HG03196 (cell line): ENCODE results near the gene AFAP1L1.

Experiments used
- ATAC-seq: cut with Tn5 transposase; IDR thresholded peaks from one replicate; pipeline ENCODE4 v1.9.1; 2021; ENCODE audit not compliant: unreplicated experiment

AFAP1L1 gene

GRCh38 chr5:149271716-149272563 is at the start of gene AFAP1L1:
TSS of gene AFAP1L1 (plus strand) at chr5:149271859. CDS start at chr5:149271969, 110 bp downstream.
- no peak for ATAC-seq

GRCh38 chr5:149223081-149223848 is 48.4 kb upstream of the AFAP1L1 start:
- no peak for ATAC-seq

GRCh38 chr5:149224282-149224681 is 47.4 kb upstream of the AFAP1L1 start:
- no peak for ATAC-seq

GRCh38 chr5:149227168-149227826 is 44.4 kb upstream of the AFAP1L1 start:
- no peak for ATAC-seq

- ATAC-seq, result no peak
Measured at GRCh38 chr5:149228618-149229297, 42.9 kb upstream of the AFAP1L1 start.

GRCh38 chr5:149229298-149229937 is 42.2 kb upstream of the AFAP1L1 start:
- no peak for ATAC-seq

GRCh38 chr5:149235841-149236240 is 35.8 kb upstream of the AFAP1L1 start:
- no peak for ATAC-seq

- no peak for ATAC-seq
Measured at GRCh38 chr5:149237662-149238061, 34.0 kb upstream of the AFAP1L1 start.

DNA sequence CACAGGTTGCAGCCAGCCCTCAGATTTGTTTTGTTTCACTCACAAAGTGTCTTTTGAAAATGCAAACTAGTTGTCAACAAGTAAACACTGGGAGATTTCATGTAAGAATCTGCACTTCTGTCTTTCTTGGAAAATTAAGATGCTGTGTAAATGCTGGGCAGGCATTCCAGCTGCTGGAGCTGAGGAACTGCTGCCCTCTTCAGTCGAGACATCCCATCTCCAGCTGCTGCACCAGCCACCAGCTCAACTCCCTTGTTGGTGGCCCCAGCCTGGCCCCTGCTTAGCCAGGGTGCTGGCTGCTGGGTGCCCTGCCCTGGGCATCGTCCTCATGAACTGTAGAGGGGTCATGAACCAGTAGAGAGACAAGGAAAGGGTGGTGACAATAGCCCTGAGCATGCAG is 33.1 kb upstream of the AFAP1L1 start:
- ATAC-seq, result no peak

DNA sequence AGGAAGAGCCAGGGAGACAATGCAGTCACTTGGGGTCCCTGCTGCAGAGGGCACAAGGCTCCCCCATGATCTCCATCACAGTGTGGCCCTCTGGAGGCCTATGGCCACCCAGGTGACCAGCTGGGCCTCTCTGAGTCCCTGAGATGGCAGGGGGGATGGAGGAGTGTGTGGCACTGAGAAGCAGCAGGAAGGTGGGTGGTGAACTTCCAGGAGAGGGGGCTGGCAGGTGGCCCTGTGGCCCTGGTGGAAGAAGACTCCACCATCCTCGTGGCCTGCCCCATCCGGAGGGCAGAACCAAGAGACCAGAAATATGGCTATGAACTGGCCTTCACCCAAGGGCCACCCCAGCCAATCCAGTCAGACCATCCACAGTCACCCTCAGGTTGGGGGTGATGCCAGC is 31.7 kb upstream of the AFAP1L1 start:
- ATAC-seq, result peak; percentile 11

DNA sequence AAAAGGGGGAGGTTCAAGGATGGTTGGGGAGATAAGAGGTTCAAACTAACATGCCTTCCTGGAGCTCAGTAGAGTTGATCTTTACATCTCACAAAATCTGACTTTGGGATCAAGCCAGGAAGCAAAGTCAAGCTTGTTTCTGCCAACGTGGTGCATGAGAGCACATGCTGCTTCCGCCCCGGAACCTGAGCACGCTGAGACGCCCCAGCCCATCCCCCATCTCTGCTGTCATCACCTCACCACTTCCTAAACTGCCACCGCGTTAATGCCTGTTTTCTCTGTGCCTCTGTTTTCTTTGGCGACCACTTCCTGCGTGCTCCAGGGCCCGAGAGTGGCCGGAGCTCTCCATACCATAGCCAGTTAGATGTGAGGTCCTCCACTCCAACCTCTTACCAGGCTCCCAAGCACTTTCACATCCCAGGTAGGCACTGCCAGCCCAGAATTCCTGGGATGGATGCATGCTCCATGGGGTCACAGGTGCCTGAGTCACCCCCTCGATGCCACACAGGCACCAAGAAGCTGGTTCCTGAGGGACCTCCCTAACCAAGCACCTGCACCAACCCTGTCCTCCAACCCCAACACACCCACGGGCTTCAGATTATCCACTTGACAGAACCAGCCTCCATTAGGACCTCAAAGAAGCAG is 31.2 kb upstream of the AFAP1L1 start:
- peak; percentile 80 for ATAC-seq

DNA sequence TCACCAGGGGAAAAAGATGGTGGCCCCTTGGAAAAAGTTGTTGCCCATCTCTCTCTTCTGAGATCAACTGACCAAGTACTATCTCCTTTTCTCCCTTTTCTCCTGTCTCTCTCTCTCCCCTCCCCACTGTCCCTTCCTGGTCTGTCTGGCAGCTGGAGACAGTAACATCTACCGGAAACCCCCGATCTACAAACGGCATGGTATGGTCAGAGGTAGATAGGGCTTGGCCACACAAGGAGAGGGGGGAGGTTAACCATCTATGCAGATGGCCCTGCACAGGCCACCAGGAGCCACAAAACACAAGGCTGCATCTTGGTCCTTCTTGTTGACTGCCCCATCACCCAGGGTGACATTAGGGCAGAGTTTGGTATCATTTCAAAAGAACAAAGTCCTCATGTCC is 29.3 kb upstream of the AFAP1L1 start:
- ATAC-seq, result no peak

- no peak for ATAC-seq
Measured at GRCh38 chr5:149246906-149247305, 24.8 kb upstream of the AFAP1L1 start.

- ATAC-seq, result no peak
Measured at GRCh38 chr5:149247726-149248125, 23.9 kb upstream of the AFAP1L1 start.

DNA sequence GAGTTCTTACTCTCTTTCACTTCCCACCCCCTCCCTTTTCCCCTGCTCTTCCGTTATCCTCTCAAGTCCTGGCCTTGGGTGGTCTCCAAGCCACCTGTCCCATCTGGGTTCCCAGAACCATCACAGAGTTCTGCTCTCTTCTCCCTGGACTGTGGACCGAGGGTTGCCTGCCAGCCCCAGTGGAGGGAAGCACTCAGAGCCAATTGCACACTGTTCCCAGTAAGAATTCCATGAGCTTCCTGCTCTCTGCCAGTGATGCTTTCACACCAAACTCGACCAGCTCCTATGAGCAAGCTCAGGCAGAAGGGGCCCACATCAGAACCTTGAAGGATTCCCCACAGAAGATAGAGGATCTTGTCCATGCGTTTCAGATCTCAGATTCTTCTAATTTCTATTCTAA is 20.1 kb upstream of the AFAP1L1 start:
- ATAC-seq, result no peak

DNA sequence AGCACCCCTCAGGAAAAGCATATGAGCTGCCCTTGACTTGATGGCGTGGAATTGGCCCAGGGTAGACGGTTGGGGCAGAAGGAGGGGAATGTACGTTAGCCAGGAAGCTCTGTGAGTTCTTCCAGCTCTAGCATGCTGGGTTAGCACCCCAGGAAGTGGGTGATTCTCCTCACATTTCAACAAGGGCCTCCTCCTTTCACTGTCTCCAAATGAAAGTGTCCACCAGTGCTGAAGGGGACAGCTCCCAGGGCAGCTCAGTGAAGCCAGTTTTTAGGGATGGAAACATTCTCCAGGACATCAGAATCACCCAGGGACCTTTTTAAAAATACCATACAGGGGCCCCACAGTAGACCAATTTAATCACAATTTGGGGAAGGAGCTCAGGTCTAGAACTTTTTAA is 17.2 kb upstream of the AFAP1L1 start:
- ATAC-seq, result no peak

GRCh38 chr5:149256451-149256850 is 15.2 kb upstream of the AFAP1L1 start:
- ATAC-seq, result no peak

DNA sequence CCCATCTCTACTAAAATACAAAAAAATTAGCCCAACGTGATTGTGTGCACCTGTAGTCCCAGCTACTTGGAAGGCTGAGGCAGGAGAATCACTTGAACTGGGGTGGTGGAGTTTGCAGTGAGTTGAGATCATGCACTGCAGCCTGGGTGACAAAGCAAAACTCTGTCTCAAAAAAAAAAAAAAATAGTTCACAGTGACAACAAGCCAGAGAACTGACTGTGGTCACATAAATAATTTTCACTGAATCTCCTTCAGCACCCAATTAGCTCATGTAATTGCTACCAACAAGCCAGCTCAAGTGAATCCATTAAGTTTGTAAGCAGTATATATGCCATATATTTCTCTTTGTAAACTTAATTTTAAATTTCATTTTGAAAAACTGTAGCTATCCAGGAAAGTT is 14.5 kb upstream of the AFAP1L1 start:
- ATAC-seq, result no peak

DNA sequence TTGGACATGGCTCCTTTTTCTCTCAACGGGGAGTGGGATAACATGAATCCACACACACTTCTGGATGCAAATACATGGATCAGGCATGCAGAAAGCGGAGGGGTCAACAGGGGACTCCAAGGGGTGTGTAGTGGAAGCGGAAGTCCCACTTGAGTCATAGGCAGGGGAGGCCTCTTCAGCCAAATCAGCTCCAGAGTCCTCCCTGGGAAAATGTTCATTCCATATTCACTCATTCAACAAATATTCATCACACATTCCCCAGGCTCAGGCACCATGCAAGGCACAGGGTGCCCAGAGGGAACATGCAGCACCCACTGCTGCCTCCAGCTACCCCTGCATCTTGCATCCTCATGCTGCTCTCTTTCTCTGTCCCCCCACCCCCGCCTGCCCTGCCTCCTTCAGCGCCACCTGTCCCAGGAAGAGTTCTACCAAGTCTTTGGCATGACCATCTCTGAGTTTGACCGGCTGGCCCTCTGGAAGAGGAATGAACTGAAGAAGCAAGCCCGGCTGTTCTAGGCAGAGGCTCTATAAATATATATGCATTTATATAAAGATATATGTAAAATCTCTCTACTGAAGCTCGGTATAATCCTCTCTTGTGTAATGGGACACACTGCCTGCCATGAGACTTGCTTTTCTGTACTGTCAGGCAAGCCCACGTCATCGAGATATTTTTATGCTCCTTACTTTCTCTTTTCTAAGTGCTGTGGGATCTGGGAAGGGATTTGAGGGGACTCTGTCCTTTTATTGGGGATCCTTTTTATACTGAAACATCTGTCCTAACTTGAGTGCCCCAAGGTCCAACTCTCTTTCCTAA is 13.6 kb upstream of the AFAP1L1 start:
- no peak for ATAC-seq
